Testis (tissue), 3 donors: ENCODE results near the gene SHC3. TPM values are rescaled to one million over a fixed set of nuclear protein-coding genes. Genes with fewer than 3 reads are reported as not detected.

Source experiments
- DNase-seq: peaks from one replicate; pipeline ENCODE4 v3.0.0-alpha.2; 2019
- H3K27ac ChIP-seq, 2 donors: fragments of 200-600 bp; sonication (generic); one replicate each; pipeline ENCODE4 v1.5.1; 2019
- H3K27me3 ChIP-seq: fragments of 200-600 bp; sonication (generic); one replicate; pipeline ENCODE4 v1.5.1; 2019
- H3K36me3 ChIP-seq: fragments of 200-600 bp; sonication (generic); one replicate; pipeline ENCODE4 v1.5.1; 2017; ENCODE audit warnings: low read depth; ENCODE audit errors: missing control alignments
- H3K4me1 ChIP-seq: fragments of 200-600 bp; sonication (generic); one replicate; pipeline ENCODE4 v1.5.1; 2019
- H3K4me3 ChIP-seq, 2 donors: fragments of 200-600 bp; sonication (generic); one replicate each; pipeline ENCODE4 v1.5.1; 2017 to 2019
- H3K9me3 ChIP-seq: fragments of 200-600 bp; sonication (generic); one replicate; pipeline ENCODE4 v1.5.1; 2017
- CTCF ChIP-seq, 3 experiments: fragments of 450-650 bp in 2 of 3; fragments of 200-600 bp in 1 of 3; sonication (generic) in 1 of 3; IDR thresholded peaks; one replicate each; pipeline ENCODE4 v1.5.1; 2016 to 2019; ENCODE audit warnings: antibody characterized with exemption in 3 of 3, mild to moderate bottlenecking in 2 of 3, moderate library complexity in 1 of 3
- POLR2A ChIP-seq: fragments of 450-650 bp; IDR thresholded peaks from one replicate; pipeline ENCODE4 v1.6.1; 2017; ENCODE audit warnings: antibody characterized with exemption, mild to moderate bottlenecking, moderate library complexity
- WGBS, 2 donors: methylation state at CpG; one replicate each; pipeline ENCODE4 v1.1.5; 2018; 5-methylcytosine and 5-hydroxymethylcytosine counted together
- intact Hi-C: fragments of 100-400 bp; cut with DNase I; formaldehyde crosslinking; loops from one replicate; pipeline ENCODE4 v1.15.1; 2023; ENCODE audit warnings: low total_unique reads
- polyA plus RNA-seq: library from polyadenylated mRNA; stranded (reverse); fragments of 350-450 nt; fragmentation: Illumina TruSeq; extraction: RNeasy Lipid Tissue Mini Kit (QIAGEN cat#74804); gene quantifications from one replicate; pipeline ENCODE4 v1.2.3, GENCODE V29; 2014; ENCODE audit warnings: low read depth, low replicate concordance; ENCODE audit not compliant: insufficient read depth
- total RNA-seq, 2 donors: library from RNA; depleted of rRNA; stranded (reverse); fragments of >200 nt; gene quantifications; one replicate each; pipeline ENCODE4 v1.2.3, GENCODE V29; 2016

SHC3 gene
- total and polyA plus RNA-seq, 3 donors from 2014 or later = 0.37 to 0.87 (median 0.82) TPM

- no peaks in the 10 kb centered on the region for H3K36me3 ChIP-seq
- DNase-seq = no peak
- no peak for TF ChIP-seq POLR2A
- no peak for TF ChIP-seq CTCF (IDR thresholded peaks at IDR 0.05)
- H3K9me3 ChIP-seq = no peaks in the 10 kb centered on the region
- H3K27me3 ChIP-seq = no peaks in the 10 kb centered on the region
- intact Hi-C loops = no loop called here
- WGBS, 2 donors = 77 to 93% methylated on average over 9 of the region's 9 CpGs
- H3K4me3 ChIP-seq = no peak overlapping the region
- H3K27ac ChIP-seq = no peak overlapping the region
- peaks cover 4% of the 10 kb centered on the region for H3K4me1 ChIP-seq
Measured at GRCh38 chr9:89006996-89007967, 171.3 kb downstream of the SHC3 start.

- Histone ChIP-seq H3K27ac (no peak overlapping the region), H3K27me3 (no peaks in the 10 kb centered on the region), H3K4me3 (no peak overlapping the region), H3K36me3 (no peaks in the 10 kb centered on the region), H3K4me1 (peaks cover 4% of the 10 kb centered on the region), H3K9me3 (no peaks in the 10 kb centered on the region)
- 16 to 23% methylated on average over 2 of the region's 2 CpGs for WGBS, 2 donors
- TF ChIP-seq POLR2A = no peak
- no peak for TF ChIP-seq CTCF (IDR thresholded peaks at IDR 0.05)
- intact Hi-C loops = no loop called here
- DNase-seq = no peak
Measured at GRCh38 chr9:89006267-89006666, 172.4 kb downstream of the SHC3 start.

GRCh38 chr9:89005323-89005722 lies 173.3 kb downstream of the SHC3 start:
- Histone ChIP-seq H3K9me3 (no peaks in the 10 kb centered on the region), H3K4me3 (no peak overlapping the region), H3K27ac (no peak overlapping the region), H3K27me3 (no peaks in the 10 kb centered on the region), H3K36me3 (no peaks in the 10 kb centered on the region), H3K4me1 (peaks cover 10% of the 10 kb centered on the region)
- TF ChIP-seq CTCF (IDR thresholded peaks at IDR 0.05) = no peak
- no peak for TF ChIP-seq POLR2A
- no peak for DNase-seq
- WGBS, 2 donors = 85 to 91% methylated on average over 9 of the region's 9 CpGs
- intact Hi-C loops = no loop called here

- TF ChIP-seq POLR2A (no peak), CTCF (IDR thresholded peaks at IDR 0.05) (no peak)
- 90 to 94% methylated on average over 6 of the region's 6 CpGs for WGBS, 2 donors
- H3K4me1 ChIP-seq = peaks cover 22% of the 10 kb centered on the region
- no peaks in the 10 kb centered on the region for H3K36me3 ChIP-seq
- H3K9me3 ChIP-seq = no peaks in the 10 kb centered on the region
- no peak for DNase-seq
- H3K27ac ChIP-seq = no peak overlapping the region
- no peak overlapping the region for H3K4me3 ChIP-seq
- intact Hi-C loops = loop anchor here (5.0 kb wide), 1 partner anchor 411 kb away; no protein-coding TSS in a partner anchor
- H3K27me3 ChIP-seq = no peaks in the 10 kb centered on the region
Measured at GRCh38 chr9:89002987-89003386, 175.6 kb downstream of the SHC3 start.
